Measurements from ENCODE around the gene TPD52L2.
"Not testable (repeated sequence)": the region's sequence is repeated elsewhere in the genome, so short reads cannot be mapped to it uniquely, and the experiment has no call there.

TPD52L2 gene

GRCh38 chr20:63915471-63915870 lies 50.4 kb downstream of the TPD52L2 start:
- peaks cover 5% of the 10 kb centered on the region; the same call in 1 of the 2 replicates for H3F3A ChIP-seq (ENCODE audit: low read depth)
- H2AFZ ChIP-seq (ENCODE audit: low read length), result no peak overlapping the region
- H3K9me2 ChIP-seq (replicated peaks; ENCODE audit: low read depth, low read length), result no peaks in the 10 kb centered on the region
- H3K4me2 ChIP-seq (ENCODE audit: low read depth, low read length, poor library complexity, severe bottlenecking), result no peak overlapping the region
- no peaks in the 10 kb centered on the region for H3K9me3 ChIP-seq (ENCODE audit: insufficient read depth, low read depth, low read length)
- peaks cover 7% of the 10 kb centered on the region for H4K20me1 ChIP-seq (ENCODE audit: insufficient read depth, low read length, poor library complexity, severe bottlenecking)
- TF ChIP-seq, protein P1, sequence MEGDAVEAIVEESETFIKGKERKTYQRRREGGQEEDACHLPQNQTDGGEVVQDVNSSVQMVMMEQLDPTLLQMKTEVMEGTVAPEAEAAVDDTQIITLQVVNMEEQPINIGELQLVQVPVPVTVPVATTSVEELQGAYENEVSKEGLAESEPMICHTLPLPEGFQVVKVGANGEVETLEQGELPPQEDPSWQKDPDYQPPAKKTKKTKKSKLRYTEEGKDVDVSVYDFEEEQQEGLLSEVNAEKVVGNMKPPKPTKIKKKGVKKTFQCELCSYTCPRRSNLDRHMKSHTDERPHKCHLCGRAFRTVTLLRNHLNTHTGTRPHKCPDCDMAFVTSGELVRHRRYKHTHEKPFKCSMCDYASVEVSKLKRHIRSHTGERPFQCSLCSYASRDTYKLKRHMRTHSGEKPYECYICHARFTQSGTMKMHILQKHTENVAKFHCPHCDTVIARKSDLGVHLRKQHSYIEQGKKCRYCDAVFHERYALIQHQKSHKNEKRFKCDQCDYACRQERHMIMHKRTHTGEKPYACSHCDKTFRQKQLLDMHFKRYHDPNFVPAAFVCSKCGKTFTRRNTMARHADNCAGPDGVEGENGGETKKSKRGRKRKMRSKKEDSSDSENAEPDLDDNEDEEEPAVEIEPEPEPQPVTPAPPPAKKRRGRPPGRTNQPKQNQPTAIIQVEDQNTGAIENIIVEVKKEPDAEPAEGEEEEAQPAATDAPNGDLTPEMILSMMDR (conservative IDR thresholded peaks at IDR 0.05; ENCODE audit: low read length), result no peak
- TF ChIP-seq EZH2phosphoT487 (IDR thresholded peaks at IDR 0.05; ENCODE audit: borderline replicate concordance), result no peak
- H3K79me2 ChIP-seq (ENCODE audit: insufficient read depth, low read length), result peaks cover 65% of the 10 kb centered on the region
- H3K27me3 ChIP-seq (ENCODE audit: insufficient read depth, low read length, poor library complexity, severe bottlenecking), result no peaks in the 10 kb centered on the region
- no peak overlapping the region for H3K4me3 ChIP-seq (ENCODE audit: low read length, poor library complexity, severe bottlenecking)
- peaks cover 16% of the 10 kb centered on the region for H3K4me1 ChIP-seq (ENCODE audit: insufficient read depth, low read length, poor library complexity, severe bottlenecking)
- no peak overlapping the region for H3K9ac ChIP-seq (ENCODE audit: low read depth, low read length, poor library complexity, severe bottlenecking)
- peaks cover 11% of the 10 kb centered on the region; the same call in 1 of the 2 replicates for H3K36me3 ChIP-seq (ENCODE audit: insufficient read depth, low read length)

GRCh38 chr20:63916371-63916939 lies 51.4 kb downstream of the TPD52L2 start:
- H3K9ac ChIP-seq (ENCODE audit: low read depth, low read length, poor library complexity, severe bottlenecking); H3K9me3 ChIP-seq (ENCODE audit: insufficient read depth, low read depth, low read length); H3F3A ChIP-seq (ENCODE audit: low read depth); H3K9me2 ChIP-seq (replicated peaks; ENCODE audit: low read depth, low read length); H3K4me3 ChIP-seq (ENCODE audit: low read length, poor library complexity, severe bottlenecking); H3K4me2 ChIP-seq (ENCODE audit: low read depth, low read length, poor library complexity, severe bottlenecking); H2AFZ ChIP-seq (ENCODE audit: low read length); H4K20me1 ChIP-seq (ENCODE audit: insufficient read depth, low read length, poor library complexity, severe bottlenecking); H3K4me1 ChIP-seq (ENCODE audit: insufficient read depth, low read length, poor library complexity, severe bottlenecking); H3K27me3 ChIP-seq (ENCODE audit: insufficient read depth, low read length, poor library complexity, severe bottlenecking): not testable (repeated sequence)
- peaks cover 11% of the 10 kb centered on the region; the same call in 1 of the 2 replicates for H3K36me3 ChIP-seq (ENCODE audit: insufficient read depth, low read length)
- peaks cover 57% of the 10 kb centered on the region for H3K79me2 ChIP-seq (ENCODE audit: insufficient read depth, low read length)

DNA sequence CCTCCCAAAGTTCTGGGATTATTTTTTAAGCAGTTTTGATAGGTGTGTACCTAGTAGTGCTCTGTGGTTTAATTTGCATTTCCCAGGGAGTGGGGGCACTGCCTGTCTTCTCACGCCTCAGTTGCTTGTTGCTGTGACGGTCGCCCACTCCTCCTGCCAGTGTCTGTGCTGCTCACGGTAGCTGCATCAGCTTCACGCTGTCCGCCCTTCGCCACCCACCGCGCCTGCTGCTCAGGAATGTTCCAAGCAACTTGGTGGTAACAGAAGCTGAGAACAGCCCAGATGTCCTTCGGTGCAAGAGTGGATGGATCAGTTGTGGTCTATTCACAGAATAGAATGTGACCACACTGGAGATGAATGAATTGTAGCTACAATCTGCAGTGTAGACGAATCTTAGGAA lies 52.7 kb downstream of the TPD52L2 start:
- Histone ChIP-seq H3K4me2 (ENCODE audit: low read depth, low read length, poor library complexity, severe bottlenecking) (no peak overlapping the region), H3K9me3 (ENCODE audit: insufficient read depth, low read depth, low read length) (no peaks in the 10 kb centered on the region), H3K79me2 (ENCODE audit: insufficient read depth, low read length) (peaks cover 48% of the 10 kb centered on the region), H2AFZ (ENCODE audit: low read length) (no peak overlapping the region), H3K4me1 (ENCODE audit: insufficient read depth, low read length, poor library complexity, severe bottlenecking) (no peaks in the 10 kb centered on the region), H3K27me3 (ENCODE audit: insufficient read depth, low read length, poor library complexity, severe bottlenecking) (no peaks in the 10 kb centered on the region), H3F3A (ENCODE audit: low read depth) (no peaks in the 10 kb centered on the region), H3K9ac (ENCODE audit: low read depth, low read length, poor library complexity, severe bottlenecking) (no peak overlapping the region), H3K9me2 (replicated peaks; ENCODE audit: low read depth, low read length) (no peaks in the 10 kb centered on the region), H4K20me1 (ENCODE audit: insufficient read depth, low read length, poor library complexity, severe bottlenecking) (no peaks in the 10 kb centered on the region), H3K36me3 (ENCODE audit: insufficient read depth, low read length) (peaks cover 11% of the 10 kb centered on the region; the same call in 1 of the 2 replicates), H3K4me3 (ENCODE audit: low read length, poor library complexity, severe bottlenecking) (no peak overlapping the region)
- no peak for TF ChIP-seq EZH2phosphoT487 (IDR thresholded peaks at IDR 0.05; ENCODE audit: borderline replicate concordance)
- TF ChIP-seq, protein P1 (conservative IDR thresholded peaks at IDR 0.05; ENCODE audit: low read length), result no peak

DNA sequence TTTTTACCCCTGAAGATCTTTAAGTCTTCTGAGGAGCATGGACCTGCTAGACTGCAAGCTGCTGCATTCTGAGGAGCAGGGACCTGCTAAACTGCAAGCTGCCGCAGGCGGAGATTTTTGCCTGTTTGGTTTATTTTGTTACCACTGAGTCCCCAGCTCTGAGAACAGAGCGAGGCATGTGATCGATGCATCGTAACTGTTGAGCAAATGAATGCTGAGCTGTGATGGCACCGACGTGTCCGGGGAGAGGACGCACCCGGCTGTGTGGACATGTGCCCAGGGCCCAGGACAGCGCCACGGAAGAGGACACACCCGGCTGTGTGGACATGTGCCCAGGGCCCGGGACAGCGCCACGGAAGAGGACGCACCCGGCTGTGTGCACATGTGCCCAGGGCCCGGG lies 54.1 kb downstream of the TPD52L2 start:
- Histone ChIP-seq H3K4me1 (ENCODE audit: insufficient read depth, low read length, poor library complexity, severe bottlenecking) (no peaks in the 10 kb centered on the region), H3K4me2 (ENCODE audit: low read depth, low read length, poor library complexity, severe bottlenecking) (no peak overlapping the region), H4K20me1 (ENCODE audit: insufficient read depth, low read length, poor library complexity, severe bottlenecking) (no peaks in the 10 kb centered on the region), H3F3A (ENCODE audit: low read depth) (no peaks in the 10 kb centered on the region), H3K9me2 (replicated peaks; ENCODE audit: low read depth, low read length) (no peaks in the 10 kb centered on the region), H3K9ac (ENCODE audit: low read depth, low read length, poor library complexity, severe bottlenecking) (no peak overlapping the region), H3K36me3 (ENCODE audit: insufficient read depth, low read length) (peaks cover 11% of the 10 kb centered on the region; the same call in 1 of the 2 replicates), H3K79me2 (ENCODE audit: insufficient read depth, low read length) (peaks cover 35% of the 10 kb centered on the region), H3K4me3 (ENCODE audit: low read length, poor library complexity, severe bottlenecking) (no peak overlapping the region), H3K27me3 (ENCODE audit: insufficient read depth, low read length, poor library complexity, severe bottlenecking) (no peaks in the 10 kb centered on the region), H2AFZ (ENCODE audit: low read length) (no peak overlapping the region), H3K9me3 (ENCODE audit: insufficient read depth, low read depth, low read length) (no peaks in the 10 kb centered on the region)
- TF ChIP-seq EZH2phosphoT487 (IDR thresholded peaks at IDR 0.05; ENCODE audit: borderline replicate concordance), result no peak
- TF ChIP-seq, protein P1 (conservative IDR thresholded peaks at IDR 0.05; ENCODE audit: low read length), result no peak

Measured in Loucy (cell line).